Natural killer cell (primary cell): Measurements from ENCODE around the gene YTHDF1. TPM values are rescaled to one million over a fixed set of nuclear protein-coding genes. Genes with fewer than 3 reads are reported as not detected.

Source experiments
- ATAC-seq, 3 donors: fragments of 150-1000 bp in 2 of 3; fragments of 200-7000 bp in 1 of 3; cut with Tn5 transposase; 1 replicate in 1 of 3; 2 replicates in 2 of 3; pipeline ENCODE4 v1.10.0; 2021; ENCODE audit warnings: mild to moderate bottlenecking in 2 of 3, moderate library complexity in 2 of 3
- DNase-seq, 2 donors: peaks; one replicate each; pipeline versions ENCODE4 v3.0.0 to v3.0.0-alpha.2; 2013 to 2021; ENCODE audit warnings: mixed read lengths in 1 of 2
- H3K27ac ChIP-seq: one replicate; pipeline ENCODE4 v1.5.1; 2013; ENCODE audit warnings: mild to moderate bottlenecking, low read length
- H3K27me3 ChIP-seq: one replicate; pipeline ENCODE4 v1.6.1; 2013; ENCODE audit warnings: low read length; ENCODE audit not compliant: control insufficient read depth, insufficient read depth
- H3K36me3 ChIP-seq: one replicate; pipeline ENCODE4 v1.6.1; 2013; ENCODE audit warnings: low read length; ENCODE audit not compliant: control insufficient read depth, insufficient read depth
- H3K4me1 ChIP-seq: one replicate; pipeline ENCODE4 v1.6.1; 2013; ENCODE audit warnings: low read length; ENCODE audit not compliant: control insufficient read depth, insufficient read depth
- H3K4me3 ChIP-seq: one replicate; pipeline ENCODE4 v1.5.1; 2013; ENCODE audit warnings: low read length
- H3K9me3 ChIP-seq: one replicate; pipeline ENCODE4 v1.6.1; 2013; ENCODE audit warnings: low read length; ENCODE audit not compliant: control insufficient read depth, insufficient read depth
- H3K27ac Mint-ChIP-seq, 2 donors: one replicate each; pipeline ENCODE4 v1.8.0; 2022; ENCODE audit warnings: mild to moderate bottlenecking in 2 of 2, mixed read lengths in 2 of 2, moderate library complexity in 1 of 2
- H3K27me3 Mint-ChIP-seq, 2 donors: one replicate each; pipeline ENCODE4 v1.8.0; 2022; ENCODE audit warnings: low read depth in 2 of 2, mixed read lengths in 2 of 2
- H3K36me3 Mint-ChIP-seq: one replicate; pipeline ENCODE4 v1.8.0; 2022; ENCODE audit warnings: mixed read lengths
- H3K4me1 Mint-ChIP-seq, 2 donors: one replicate each; pipeline ENCODE4 v1.8.0; 2022; ENCODE audit warnings: mixed read lengths in 2 of 2
- H3K4me3 Mint-ChIP-seq: one replicate; pipeline ENCODE4 v1.8.0; 2022; ENCODE audit warnings: mild to moderate bottlenecking, moderate library complexity, mixed read lengths
- H3K9me3 Mint-ChIP-seq, 2 donors: one replicate each; pipeline ENCODE4 v1.8.0; 2022; ENCODE audit warnings: mixed read lengths in 2 of 2
- WGBS: methylation state at CpG from one replicate; pipeline ENCODE4 v1.1.7; 2013; ENCODE audit warnings: missing lambda C conversion rate; ENCODE audit not compliant: insufficient coverage; 5-methylcytosine and 5-hydroxymethylcytosine counted together
- intact Hi-C: fragments of 100-400 bp; cut with micrococcal nuclease; formaldehyde crosslinking; loops from one replicate; pipeline ENCODE4 v1.14.2; 2022
- total RNA-seq, 4 donors: library from RNA; stranded (reverse); fragments of 120-200 nt in 1 of 4; gene quantifications; one replicate each; pipeline versions ENCODE4 v1.2.3 to v1.2.4, GENCODE V29; 2013 to 2022
- TF ChIP-seq, protein P1 (sequence below): fragments of 200-600 bp; IDR thresholded peaks from one replicate; pipeline ENCODE4 v1.8.0; 2022; ENCODE audit warnings: antibody characterized with exemption

The YTHDF1 gene
- total RNA-seq, 3 donors from 2014 or later (not counting 1 experiment from before 2014, with no cell fraction given): 39.1 to 43.1 (median 41.0) TPM

DNA sequence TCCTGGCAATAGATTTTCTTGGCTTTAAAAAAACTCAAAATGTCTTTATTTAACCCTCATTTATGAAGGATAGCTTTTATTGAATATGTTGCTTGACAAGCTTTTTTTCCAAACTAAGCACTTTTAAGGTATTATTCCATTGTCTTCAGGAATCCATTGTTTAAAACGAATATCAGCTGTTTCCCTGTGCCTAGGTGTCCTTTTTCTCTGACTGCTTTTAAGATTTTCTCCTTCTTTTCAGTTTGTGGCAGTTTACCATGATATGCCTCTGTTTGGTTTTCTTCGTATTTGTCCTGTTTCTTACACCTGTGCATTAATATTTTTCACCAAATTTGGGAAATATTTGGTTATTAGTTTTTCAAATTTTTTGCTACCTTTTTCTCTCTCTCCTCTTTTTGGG is 68.4 kb downstream of the YTHDF1 start:
- Mint-ChIP-seq H3K27ac (no peak overlapping the region), H3K36me3 (no peaks in the 10 kb centered on the region), H3K4me1 (no peaks in the 10 kb centered on the region), H3K9me3 (peaks cover 0 to 4% of the 10 kb centered on the region in 2 donors), H3K27me3 (peaks cover 37 to 42% of the 10 kb centered on the region in 2 donors), H3K4me3 (no peak overlapping the region)
- Histone ChIP-seq H3K27ac (no peak overlapping the region), H3K9me3 (peaks cover 3% of the 10 kb centered on the region), H3K4me1 (no peaks in the 10 kb centered on the region), H3K36me3 (no peaks in the 10 kb centered on the region), H3K4me3 (no peak overlapping the region), H3K27me3 (peaks cover 9% of the 10 kb centered on the region)
- TF ChIP-seq, protein P1, sequence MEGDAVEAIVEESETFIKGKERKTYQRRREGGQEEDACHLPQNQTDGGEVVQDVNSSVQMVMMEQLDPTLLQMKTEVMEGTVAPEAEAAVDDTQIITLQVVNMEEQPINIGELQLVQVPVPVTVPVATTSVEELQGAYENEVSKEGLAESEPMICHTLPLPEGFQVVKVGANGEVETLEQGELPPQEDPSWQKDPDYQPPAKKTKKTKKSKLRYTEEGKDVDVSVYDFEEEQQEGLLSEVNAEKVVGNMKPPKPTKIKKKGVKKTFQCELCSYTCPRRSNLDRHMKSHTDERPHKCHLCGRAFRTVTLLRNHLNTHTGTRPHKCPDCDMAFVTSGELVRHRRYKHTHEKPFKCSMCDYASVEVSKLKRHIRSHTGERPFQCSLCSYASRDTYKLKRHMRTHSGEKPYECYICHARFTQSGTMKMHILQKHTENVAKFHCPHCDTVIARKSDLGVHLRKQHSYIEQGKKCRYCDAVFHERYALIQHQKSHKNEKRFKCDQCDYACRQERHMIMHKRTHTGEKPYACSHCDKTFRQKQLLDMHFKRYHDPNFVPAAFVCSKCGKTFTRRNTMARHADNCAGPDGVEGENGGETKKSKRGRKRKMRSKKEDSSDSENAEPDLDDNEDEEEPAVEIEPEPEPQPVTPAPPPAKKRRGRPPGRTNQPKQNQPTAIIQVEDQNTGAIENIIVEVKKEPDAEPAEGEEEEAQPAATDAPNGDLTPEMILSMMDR: no peak
- ATAC-seq: no peak
- intact Hi-C loops: no loop called here
- 81% methylated on average over 1 of the region's 2 CpGs for WGBS
- no peak for DNase-seq

Other genes with a start within 250 kb of the YTHDF1 start
- gene BHLHE23, start 209.2 kb downstream of the YTHDF1 start, total RNA-seq: not detected
- not detected for gene BIRC7, start 19.8 kb upstream of the YTHDF1 start, total RNA-seq
- gene NKAIN4, start 38.3 kb upstream of the YTHDF1 start, total RNA-seq: not detected
- gene ARFGAP1, start 56.7 kb upstream of the YTHDF1 start, total RNA-seq: 100 to 1,000 TPM; 118 to 138 (median 127) TPM
- under 1 TPM in 2 of 3 donors, not detected in 1; 0.12 to 0.33 TPM for gene COL20A1, start 77.1 kb upstream of the YTHDF1 start, total RNA-seq
- not detected for gene CHRNA4, start 145.2 kb upstream of the YTHDF1 start, total RNA-seq